Gastroesophageal sphincter (tissue), 3 donors: ENCODE data around the gene ST7.

Experiments
- CTCF ChIP-seq, 4 experiments: fragments of 200-600 bp in 2 of 4; fragments of 450-650 bp in 2 of 4; sonication (generic) in 1 of 4; IDR thresholded peaks; one replicate each; pipeline ENCODE4 v1.5.1; 2017 to 2019; ENCODE audit warnings: antibody characterized with exemption in 4 of 4, mild to moderate bottlenecking in 2 of 4, moderate library complexity in 2 of 4
- EP300 ChIP-seq: sonication (generic); formaldehyde crosslinking; IDR thresholded peaks from one replicate; pipeline ENCODE4 v1.6.1; 2017; ENCODE audit warnings: antibody characterized with exemption, mild to moderate bottlenecking
- POLR2A ChIP-seq, 2 donors: fragments of 450-650 bp; IDR thresholded peaks; one replicate each; pipeline ENCODE4 v1.6.1; 2017; ENCODE audit warnings: antibody characterized with exemption in 2 of 2, mild to moderate bottlenecking in 2 of 2, moderate library complexity in 1 of 2
- POLR2AphosphoS5 ChIP-seq: sonication (generic); formaldehyde crosslinking; IDR thresholded peaks from one replicate; pipeline ENCODE4 v1.6.1; 2017; ENCODE audit warnings: antibody characterized with exemption

- no peak for TF ChIP-seq POLR2A (IDR thresholded peaks at IDR 0.05)
- TF ChIP-seq CTCF (IDR thresholded peaks at IDR 0.05), result no peak
- TF ChIP-seq POLR2AphosphoS5, result no peak
- TF ChIP-seq EP300, result no peak
Observed at GRCh38 chr7:117012696-117013095, 59.4 kb downstream of the ST7 start.
